ENCODE measurements around the gene PRKCB.
A peak's percentile ranks its signal among the peaks of the same experiment; 100 is the strongest.

Gene PRKCB

DNA sequence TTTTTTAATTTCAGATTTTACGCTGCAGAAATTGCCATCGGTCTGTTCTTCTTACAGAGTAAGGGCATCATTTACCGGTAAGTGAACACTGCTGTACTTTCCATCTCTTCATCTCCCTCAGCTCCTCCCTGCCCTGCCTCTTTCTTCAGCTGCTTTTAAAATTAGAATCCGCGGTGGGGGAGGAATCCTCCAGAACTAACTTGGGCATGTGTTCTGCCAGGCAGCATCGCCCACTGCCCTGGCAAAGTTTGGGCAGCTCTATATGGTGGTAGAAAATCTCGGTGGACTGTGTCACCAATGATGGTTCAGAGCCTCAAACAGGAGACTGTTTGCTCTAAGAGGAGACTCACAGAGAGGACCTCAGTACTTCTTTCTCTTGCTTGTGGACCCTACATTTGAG, 338.7 kb downstream of the PRKCB start:
- no peak overlapping the region for H3K27ac ChIP-seq

DNA sequence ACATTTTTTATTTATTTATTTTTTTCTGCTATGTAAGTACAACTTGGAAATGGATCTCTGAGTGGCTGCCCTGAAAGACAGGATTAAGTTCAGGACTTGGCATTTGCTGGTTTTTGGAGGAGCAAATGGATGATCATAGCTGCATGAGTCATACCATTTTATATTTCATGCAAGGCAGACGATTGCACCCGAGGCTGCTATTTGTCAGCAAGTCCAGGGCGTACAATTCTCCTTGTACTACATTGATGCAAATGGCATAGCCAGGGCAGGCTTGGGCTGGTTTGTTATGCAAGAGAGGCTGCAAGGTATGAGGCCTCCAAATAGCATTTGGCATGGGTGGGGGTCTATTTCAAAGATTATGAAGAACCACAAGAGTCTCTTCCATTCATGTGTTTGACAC, 339.2 kb downstream of the PRKCB start:
- no peak overlapping the region for H3K4me3 ChIP-seq
- H3K27ac ChIP-seq = no peak overlapping the region

More for the DNA sequence above, 338.7 kb downstream of the PRKCB start:
- H3K4me3 ChIP-seq = no peak overlapping the region

DNA sequence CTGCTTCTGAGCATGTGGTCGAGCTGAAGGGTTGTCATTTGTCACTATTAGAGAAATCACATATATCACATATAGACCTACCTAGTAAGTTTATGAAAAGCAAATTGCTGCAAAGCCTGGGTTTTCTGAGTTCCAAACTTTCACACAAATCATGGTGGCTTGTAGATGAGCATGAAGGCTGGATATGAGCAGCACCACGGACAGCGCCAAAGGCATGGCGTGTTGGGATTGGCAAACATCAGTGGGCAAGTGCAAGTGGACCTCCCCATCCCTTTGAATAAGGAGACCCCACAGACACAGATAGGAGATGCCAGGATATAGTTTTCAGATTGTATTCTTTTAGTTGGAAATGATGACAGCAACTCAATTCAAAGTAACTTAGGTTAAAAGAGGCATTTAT, 342.7 kb downstream of the PRKCB start:
- H3K27ac ChIP-seq = no peak overlapping the region
- H3K4me3 ChIP-seq = no peak overlapping the region

DNA sequence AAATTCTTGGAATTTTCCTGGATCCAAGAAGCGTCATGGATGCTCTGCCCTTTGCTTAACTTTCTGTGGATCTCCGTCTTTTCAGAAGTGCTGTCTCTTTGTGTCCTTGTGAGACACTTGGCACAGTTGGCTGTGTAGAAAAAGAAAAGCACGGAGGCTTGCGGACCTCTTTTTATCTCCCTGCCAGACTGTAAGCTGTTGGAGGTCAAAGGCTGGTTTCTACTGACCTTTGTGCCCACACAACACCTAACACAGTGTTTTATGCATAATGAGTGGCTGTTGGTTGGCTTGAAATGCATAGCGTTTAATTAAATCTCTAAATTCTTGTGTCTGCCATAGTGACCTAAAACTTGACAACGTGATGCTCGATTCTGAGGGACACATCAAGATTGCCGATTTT, 344.7 kb downstream of the PRKCB start:
- H3K27ac ChIP-seq = no peak overlapping the region

DNA sequence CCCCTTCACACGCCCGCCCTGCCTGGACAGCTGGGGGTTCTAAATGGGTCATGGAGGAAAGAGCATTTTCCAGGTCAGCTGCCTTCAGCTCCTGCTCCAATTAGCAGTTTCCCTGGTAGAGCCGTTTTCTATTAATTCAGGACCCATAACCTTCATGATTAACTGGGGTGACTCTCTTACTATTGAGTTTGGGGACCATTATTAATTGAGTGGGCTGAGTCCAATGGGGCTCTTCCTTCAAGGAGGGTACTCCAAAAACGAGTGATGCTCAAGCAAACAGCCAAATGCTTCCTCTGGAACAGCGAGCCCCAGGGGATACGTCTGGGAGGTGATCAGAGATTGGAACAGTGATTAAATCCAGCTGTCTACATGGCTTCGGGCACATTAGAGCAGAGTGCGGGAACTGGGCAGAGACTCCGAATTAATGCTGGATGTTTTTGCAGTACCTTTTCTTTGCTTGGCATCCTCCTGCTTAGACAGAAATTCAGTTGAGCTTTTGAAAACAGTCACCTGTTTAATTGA, 352.3 kb downstream of the PRKCB start:
- H3K27ac ChIP-seq = no peak overlapping the region

More for the DNA sequence above, 344.7 kb downstream of the PRKCB start:
- no peak overlapping the region for H3K4me3 ChIP-seq

DNA sequence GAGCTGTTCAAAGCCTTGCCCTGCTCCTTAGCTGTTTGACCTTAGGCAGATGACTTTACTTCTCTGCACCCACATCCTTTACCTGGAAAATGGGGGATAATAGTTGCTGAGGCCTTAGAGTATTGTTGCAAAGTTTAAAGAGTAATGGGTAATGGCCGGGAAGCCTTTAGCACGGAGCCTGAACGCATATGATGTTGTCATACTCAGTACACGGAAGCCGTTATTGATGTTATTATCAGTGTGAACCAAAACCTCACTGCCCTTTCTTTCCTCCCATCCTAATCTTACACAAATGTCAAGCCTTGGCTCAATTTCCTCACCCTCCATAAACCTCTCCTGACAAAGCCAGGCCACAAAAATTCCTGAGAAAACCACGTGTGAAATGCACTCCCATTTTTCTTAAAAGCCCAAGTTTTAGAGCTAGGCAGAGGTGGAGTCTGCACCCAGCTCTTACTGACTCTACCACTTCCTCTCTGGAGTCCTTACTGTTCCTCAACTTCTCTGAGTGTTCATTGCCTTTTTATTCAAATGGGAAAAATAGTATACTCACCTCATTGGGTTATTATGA, 353.1 kb downstream of the PRKCB start:
- Histone ChIP-seq H3K4me3 (no peak overlapping the region), H3K27ac (peak overlapping the region in 1 of 21 experiments; percentile 18)

More for the DNA sequence above, 352.3 kb downstream of the PRKCB start:
- H3K4me3 ChIP-seq = no peak overlapping the region

DNA sequence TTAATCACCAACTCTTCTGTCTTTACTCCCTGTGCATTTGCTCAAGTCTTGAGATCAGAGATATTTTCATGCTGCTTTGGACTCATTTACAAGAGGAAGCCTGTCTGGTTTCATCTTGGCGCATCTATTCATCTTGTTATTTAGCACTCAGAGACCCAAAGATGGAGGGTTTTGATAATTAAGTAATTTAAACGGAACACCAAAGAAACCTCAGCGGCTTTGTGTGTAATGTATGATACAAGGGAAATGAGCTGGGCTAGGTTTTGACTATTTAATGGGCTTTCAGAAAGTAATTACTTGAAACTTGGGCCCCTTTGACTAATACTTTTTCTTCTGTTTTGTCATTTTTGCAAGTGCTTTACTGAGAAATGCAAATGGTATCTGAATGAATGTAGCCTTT, 354.2 kb downstream of the PRKCB start:
- peak overlapping the region in 1 of 21 experiments; percentile 27 for H3K27ac ChIP-seq

DNA sequence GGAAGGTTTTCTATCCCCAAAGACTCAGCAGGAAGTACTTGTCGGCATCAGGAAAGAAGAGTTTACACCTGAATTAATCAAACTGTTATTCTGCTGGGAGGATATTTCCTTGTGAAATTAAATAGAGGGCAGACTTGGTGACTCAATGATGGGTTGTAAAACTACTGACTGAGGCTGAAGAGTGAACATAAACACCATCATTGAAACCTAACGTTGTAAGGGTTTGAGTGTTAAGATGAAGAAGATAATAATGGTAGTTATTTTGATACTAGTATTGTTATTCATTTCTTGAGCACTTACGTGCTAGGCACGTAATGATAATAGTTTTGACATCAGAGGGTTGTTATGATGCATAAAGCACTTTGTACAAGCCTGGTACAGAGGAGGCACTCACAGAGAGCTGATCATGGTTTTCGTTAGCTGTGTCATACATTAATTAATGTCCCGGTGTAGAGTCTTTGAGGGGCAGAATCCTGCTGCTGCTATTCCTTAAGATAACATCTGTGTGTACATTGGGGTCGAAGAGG, 356.2 kb downstream of the PRKCB start:
- Histone ChIP-seq H3K4me3 (no peak overlapping the region), H3K27ac (no peak overlapping the region)

More for the DNA sequence above, 354.2 kb downstream of the PRKCB start:
- H3K4me3 ChIP-seq = no peak overlapping the region

DNA sequence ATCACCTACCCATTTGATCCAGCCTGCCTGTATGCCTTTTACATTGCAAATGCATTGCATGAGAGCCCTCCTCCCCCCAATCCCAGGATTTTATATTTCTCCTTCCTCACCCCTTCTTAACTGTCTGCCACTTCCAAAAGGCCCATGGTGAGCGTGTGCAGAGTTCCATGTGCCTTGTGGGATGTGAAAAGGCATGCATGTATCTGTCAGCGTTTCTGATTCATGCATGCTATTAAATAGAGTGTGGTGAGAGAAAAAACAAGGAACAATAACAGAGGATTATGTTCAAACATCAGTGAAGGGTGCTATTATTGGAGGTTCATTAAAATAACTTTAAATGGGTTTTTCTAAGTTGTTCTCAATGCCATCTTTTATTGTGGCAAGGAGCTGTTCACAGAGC, 359.4 kb downstream of the PRKCB start:
- H3K4me3 ChIP-seq = no peak overlapping the region
- H3K27ac ChIP-seq = no peak overlapping the region

DNA sequence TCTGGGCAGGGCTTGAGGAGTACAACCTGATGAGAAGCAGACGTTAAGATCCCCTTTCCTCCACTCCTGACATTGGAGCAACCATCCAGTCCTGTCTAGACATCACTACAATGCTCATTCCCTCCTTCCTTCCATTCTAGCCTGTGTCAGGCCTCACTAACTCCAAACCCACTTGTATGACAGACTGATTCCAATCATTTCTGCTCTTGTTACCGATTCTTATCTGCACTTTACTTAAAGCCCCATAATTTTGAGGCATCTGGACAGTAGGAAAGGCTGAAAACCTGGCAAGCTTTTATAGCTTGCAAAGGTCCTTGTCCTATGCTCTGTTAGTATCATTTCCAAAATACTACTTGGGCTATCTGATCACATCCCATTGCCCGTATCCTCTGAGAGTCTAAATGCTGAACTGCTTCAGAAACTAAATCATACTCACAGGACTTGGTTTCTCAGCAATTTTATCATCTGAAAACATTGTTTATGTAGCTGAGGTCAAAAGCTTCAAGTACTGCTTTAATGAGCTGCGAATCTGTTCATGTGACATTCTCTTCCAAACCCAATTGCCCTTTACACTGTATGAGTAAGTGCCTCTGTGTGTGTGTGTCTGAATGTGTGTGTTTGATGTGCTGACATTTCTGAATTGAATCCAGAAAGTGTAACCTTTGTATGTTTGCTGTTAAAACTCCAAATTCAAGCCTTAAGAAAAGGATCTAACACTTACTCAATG, 363.2 kb downstream of the PRKCB start:
- Histone ChIP-seq H3K4me3 (no peak overlapping the region), H3K27ac (no peak overlapping the region)

DNA sequence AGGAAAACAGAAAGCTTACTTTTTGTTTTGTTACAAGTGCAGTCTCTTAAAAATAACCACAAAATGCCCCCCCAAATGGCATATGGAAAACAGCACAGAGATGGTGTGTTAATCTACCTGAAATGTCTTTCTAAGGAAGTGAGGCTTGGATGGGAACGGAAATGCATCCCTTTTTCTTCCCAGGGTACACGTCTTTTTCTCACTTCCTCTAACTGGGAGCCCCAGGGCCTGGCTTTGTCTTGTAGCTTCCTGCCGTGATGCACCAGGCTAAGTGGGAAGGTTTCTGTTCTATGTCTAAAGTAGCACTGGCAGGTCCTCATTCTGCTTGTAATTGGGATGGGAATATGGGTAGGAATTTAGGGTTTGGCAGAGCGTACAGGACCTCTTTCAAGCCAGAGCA, 367.9 kb downstream of the PRKCB start:
- H3K27ac ChIP-seq = no peak overlapping the region
- no peak overlapping the region for H3K4me3 ChIP-seq

DNA sequence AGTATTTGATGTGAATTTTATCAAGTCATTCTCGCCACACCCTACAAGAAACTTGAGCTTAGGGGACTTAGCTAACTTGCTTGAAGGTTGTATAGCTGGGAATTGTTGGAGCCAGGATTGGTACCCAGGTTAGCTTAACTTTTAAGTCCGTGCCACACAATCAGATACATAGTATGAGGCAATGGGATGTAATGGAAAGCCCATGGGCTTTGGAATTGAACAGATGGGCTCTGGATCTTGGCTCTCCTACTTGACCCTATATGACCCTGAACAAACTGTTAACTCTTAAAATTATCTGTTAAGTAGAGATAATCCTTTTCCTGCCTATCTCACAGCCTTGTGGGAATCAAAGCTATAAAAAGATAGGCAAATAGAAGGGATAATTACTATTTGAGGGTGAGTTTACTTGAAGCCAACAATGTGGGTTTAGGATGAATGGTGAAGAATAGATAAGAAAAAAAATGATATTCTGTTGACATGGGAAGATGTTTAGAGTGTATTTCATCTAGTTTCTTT, 368.4 kb downstream of the PRKCB start:
- Histone ChIP-seq H3K27ac (no peak overlapping the region), H3K4me3 (no peak overlapping the region)

DNA sequence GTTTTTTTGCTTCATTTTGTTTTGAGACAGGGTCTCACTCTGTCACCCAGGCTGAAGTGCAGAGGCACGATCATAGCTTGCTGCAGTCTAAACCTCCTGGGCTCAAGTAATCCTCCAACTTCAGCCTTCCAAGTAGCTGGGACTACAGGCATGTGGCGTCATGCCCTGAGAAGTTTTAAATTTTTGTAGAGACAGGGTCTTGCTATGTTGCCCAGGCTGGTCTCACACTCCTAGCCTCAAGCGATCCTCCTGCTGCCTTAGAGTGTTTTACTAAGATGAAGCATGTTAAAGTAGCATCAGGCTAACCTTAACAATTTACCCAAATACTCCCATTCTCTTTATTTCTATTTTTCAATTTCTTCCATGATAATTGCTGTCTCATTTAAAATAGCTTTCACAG, 371.1 kb downstream of the PRKCB start:
- no peak overlapping the region for H3K4me3 ChIP-seq
- no peak overlapping the region for H3K27ac ChIP-seq

DNA sequence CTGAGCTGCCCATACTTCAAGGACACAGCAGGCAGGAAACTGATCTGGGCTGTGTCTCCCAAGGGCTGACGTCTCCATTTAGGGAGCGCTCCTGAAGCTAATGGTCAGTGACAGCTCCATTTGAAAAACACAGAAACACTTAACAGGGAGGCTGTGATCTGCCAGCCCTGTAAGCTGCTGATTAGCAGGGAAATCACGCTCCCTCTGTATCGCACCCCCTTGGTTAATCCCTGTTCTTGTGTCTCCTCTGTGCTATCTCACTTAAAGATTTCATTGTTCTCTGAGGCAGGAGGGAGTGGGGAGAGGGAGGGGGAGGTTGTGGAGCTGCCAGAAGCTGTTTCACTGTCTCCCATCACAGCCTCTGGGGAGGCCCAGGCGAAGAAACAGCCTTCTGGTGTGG, 372.9 kb downstream of the PRKCB start:
- no peak overlapping the region for H3K27ac ChIP-seq
- H3K4me3 ChIP-seq = no peak overlapping the region

DNA sequence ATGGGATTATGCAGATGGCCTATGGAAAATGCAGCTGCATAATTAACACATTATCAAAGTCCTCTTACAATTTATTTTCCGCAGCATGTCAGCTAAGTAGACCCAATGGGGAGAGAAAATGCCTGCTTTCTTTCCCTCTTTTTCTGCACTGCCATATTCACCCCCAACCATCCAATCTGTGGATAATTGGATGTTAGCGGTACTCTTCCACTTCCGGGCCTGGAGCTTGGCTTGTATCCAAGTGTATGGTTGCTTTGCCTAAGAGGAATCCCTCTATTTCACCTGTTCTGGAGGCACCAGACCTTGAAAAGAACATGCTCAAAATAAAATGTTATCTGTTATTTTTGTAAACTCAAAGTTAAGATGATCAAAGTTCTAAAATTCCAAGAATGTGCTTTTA, 379.2 kb downstream of the PRKCB start:
- Histone ChIP-seq H3K27ac (no peak overlapping the region), H3K4me3 (no peak overlapping the region)

DNA sequence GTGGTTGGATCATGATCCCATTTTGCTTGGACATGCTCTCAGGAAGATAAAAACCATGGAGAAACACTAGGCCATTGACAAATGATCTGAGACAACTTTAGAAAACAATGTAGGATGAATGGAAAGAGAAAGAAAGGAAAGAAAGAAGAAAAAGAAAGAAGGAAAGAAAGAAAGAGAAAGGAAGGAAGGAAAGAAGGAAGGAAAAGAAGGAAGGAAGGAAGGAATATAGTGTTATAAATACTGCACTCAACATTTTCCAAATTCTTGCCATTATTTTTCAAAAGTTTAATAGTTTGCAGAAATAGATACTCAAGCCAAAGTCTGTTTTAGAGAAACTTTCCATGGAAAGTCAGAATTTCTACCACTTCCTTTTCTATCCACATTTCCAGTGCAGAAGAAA, 381.2 kb downstream of the PRKCB start:
- no peak overlapping the region for H3K27ac ChIP-seq
- H3K4me3 ChIP-seq = no peak overlapping the region

DNA sequence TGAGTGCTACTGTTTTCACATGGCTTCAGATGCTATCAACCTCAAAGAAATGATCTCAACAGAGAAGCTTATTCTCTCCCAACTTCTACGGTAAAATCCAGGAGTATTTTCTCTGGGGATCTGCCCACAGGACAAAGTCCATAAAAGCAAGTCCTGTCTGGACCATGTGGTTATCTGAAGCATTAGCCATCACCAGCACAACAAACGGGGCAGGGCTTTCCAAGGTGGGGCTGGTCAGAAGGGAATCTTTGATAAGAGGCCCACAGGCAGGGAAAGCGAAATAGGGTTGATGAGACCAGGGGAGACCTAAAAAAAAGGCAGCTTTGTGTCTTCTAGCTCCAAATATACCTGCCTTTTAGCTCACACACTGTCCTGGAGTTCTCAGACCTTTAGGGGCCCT, 381.7 kb downstream of the PRKCB start:
- H3K4me3 ChIP-seq = no peak overlapping the region
- H3K27ac ChIP-seq = no peak overlapping the region

DNA sequence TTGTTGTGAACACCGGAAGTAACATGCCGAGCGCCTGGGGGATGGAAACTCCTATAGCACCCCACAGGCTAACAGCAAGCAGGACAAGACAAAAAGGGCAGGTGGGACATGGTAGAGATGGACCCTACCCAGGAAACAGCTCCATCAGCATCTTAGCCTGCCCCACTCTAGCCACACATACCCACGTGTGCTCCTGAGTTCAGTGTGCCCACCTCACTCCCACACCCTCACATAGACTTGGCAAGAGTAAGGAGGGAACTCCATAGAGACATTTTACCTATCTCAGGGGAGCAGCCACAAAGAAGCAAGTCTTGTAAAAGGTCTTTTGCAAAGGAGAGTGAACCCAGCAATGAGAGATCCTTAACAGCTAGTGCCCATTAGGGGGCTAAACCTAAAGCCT, 382.5 kb downstream of the PRKCB start:
- H3K4me3 ChIP-seq = no peak overlapping the region
- no peak overlapping the region for H3K27ac ChIP-seq

DNA sequence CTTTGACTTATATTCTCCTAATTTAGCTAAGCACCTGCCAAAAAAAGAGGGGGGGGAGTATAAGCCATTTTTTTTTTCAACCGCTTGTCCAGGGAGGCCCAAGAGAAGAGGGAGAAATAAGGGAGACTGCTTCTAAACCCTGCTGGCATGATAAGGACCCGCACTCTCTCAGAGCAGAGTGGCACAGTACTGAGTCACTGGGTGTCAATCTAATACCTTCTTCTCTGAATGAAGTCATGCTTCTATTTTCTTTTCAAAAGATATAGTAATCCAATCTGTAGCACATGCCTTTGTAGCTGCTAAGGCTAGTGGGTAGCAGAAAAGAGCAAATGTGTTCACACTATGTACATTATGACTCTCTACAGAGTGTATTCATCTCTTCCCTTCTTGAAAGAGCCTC, 385.4 kb downstream of the PRKCB start:
- Histone ChIP-seq H3K4me3 (no peak overlapping the region), H3K27ac (no peak overlapping the region)

DNA sequence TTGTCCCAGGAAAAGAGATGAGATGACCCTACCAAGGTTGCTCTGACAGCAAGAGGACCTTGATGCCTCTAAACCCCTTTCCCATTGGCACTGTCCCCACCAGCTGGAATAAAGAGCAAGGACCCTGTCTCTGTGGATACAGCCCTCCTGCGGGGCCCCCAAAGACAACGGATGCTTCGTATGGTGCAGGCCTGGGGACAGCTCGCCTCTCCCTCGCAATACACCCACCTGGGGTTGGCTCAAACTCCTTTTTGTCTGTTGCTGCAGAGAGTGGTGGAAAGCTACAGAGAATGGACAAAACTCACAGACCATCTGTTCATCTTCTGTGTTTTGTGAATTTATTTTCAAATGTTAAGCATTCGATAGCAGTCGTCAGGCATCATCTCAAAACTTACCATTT, 392.7 kb downstream of the PRKCB start:
- Histone ChIP-seq H3K4me3 (no peak overlapping the region), H3K27ac (no peak overlapping the region)

DNA sequence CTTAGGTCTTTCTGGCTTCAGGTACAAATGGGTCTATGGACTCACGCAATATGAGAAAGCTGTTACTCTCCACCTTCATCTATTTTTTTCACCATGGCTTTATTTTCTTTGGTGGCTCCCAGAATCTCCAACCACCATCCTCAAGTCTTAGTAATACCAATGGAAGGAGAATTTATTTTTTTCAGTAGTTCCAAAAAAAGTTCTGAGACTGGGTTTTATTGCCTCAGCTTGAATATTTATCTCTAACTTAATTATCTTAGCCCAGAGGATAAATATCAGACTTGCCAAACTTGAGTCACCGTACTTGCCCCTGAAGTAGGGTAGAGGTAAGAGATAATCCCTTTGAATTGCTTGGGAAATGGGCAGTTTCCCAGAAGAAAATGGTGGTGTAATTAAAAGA, 397.2 kb downstream of the PRKCB start:
- no peak overlapping the region for H3K4me3 ChIP-seq
- H3K27ac ChIP-seq = no peak overlapping the region

Measured in skin epidermis (tissue), 12 donors.